ENCODE results near the gene NXPE1.

NXPE1 gene

DNA sequence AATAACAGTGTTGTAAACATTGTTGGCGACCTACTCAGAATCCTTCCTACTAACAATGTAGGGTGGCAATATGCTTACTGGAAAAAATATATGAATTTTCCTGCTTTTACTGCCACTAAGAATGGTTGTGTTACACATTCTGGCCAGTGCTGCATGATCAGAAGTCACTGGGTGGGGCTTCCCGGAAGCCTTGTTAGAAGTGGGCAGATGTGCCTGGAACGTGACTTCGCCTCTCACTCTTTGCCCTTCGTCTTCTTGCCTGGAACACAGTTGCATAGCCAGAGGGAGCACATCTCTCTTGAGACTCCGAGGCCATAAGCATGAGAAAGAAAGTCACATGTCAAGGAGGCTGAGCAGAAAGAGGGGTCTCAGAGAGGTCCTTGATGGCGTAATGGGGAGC lies 48.6 kb downstream of the NXPE1 start:
- Mint-ChIP-seq H3K4me3 (no peak overlapping the region), H3K4me1 (ENCODE audit: low read depth) (no peaks in the 10 kb centered on the region), H3K9me3 (peaks cover 4% of the 10 kb centered on the region), H3K36me3 (ENCODE audit: low read depth) (no peaks in the 10 kb centered on the region), H3K27ac (no peak overlapping the region), H3K27me3 (peaks cover 10% of the 10 kb centered on the region)
- DNase-seq = no peak

DNA sequence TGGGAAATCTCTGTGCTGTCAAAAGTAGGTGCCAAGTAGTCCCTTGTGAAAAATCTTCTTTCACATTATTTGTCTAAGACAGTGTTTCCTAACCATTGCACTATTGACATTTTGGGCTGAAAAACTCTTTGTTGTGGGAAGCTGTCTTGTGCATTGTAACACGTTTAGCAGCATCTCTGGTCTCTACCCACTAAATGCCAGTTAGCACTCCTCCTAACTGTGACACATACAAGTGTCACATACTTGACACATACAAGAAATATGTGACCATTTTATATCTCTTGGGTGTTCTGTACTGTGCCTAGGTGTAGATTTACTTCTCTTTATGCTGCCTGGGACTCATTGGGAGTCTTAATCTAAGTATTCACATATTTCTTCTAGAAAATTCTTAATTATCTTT lies 57.8 kb downstream of the NXPE1 start:
- Mint-ChIP-seq H3K27ac (no peak overlapping the region), H3K27me3 (peaks cover 38% of the 10 kb centered on the region), H3K36me3 (ENCODE audit: low read depth) (no peaks in the 10 kb centered on the region), H3K4me1 (ENCODE audit: low read depth) (no peaks in the 10 kb centered on the region), H3K4me3 (no peak overlapping the region), H3K9me3 (peaks cover 8% of the 10 kb centered on the region)
- no peak for DNase-seq

DNA sequence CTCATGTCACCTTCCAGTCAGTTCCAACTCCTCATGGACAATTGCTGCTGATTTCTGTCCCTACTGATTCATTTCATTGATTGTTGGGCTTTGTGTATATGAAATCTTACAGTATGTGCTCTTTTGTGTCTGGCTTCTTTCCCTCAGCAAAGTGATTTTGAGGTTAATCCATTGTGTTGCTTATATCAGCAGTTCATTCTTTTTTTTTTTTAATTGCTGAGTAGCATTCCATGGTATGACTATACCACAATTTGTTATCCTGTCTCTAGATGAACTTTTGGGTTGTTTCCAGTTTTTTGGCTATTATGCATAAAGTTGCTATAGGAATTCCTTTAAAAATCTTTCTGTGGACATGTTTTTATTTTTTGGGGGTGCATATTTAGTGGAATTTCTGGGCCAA lies 59.9 kb downstream of the NXPE1 start:
- H3K27me3 Mint-ChIP-seq = peaks cover 20% of the 10 kb centered on the region
- no peak overlapping the region for H3K4me3 Mint-ChIP-seq
- H3K36me3 Mint-ChIP-seq (ENCODE audit: low read depth) = no peaks in the 10 kb centered on the region
- DNase-seq = no peak
- H3K27ac Mint-ChIP-seq = no peak overlapping the region
- no peaks in the 10 kb centered on the region for H3K9me3 Mint-ChIP-seq
- H3K4me1 Mint-ChIP-seq (ENCODE audit: low read depth) = no peaks in the 10 kb centered on the region

DNA sequence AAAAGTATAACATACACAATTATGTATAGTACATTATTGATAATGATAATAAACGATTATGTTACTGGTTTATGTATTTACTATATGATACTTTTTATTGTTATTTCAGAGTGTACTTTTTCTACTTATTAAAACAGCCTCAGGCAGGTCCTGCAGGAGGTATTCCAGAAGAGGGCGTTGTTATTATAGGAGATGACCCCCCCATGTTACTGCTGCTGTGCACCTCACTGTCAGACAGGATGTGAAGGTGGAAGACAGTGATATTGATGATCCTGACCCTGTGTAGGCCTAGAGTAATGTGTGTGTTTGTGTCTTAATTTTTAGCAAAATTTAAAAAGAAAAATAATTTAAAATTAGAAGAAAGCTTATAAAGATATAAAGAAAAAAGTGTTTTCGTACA lies 62.8 kb downstream of the NXPE1 start:
- no peaks in the 10 kb centered on the region for H3K4me1 Mint-ChIP-seq (ENCODE audit: low read depth)
- H3K4me3 Mint-ChIP-seq = no peak overlapping the region
- no peak for DNase-seq
- peaks cover 5% of the 10 kb centered on the region for H3K27me3 Mint-ChIP-seq
- no peak overlapping the region for H3K27ac Mint-ChIP-seq
- H3K9me3 Mint-ChIP-seq = peaks cover under 1% of the 10 kb centered on the region
- no peaks in the 10 kb centered on the region for H3K36me3 Mint-ChIP-seq (ENCODE audit: low read depth)

DNA sequence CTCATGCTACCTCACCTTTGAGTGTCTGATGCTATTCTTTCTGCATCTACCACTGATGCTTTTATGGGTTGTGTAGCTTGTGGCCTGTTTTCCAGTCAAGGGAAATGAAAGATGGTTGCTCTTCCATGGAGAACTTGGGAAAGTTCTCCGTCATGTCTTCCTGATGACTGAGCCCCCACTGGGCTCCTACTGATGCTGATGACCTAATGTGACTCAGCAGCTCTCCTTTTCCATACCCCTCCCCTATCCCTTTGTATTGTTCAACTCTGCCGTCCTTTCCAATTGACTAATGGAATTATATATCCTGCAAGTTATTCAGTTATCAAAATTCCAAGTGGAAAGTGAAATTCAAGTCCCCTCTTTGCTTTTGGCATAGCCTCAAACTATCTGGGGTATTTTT lies 75.8 kb downstream of the NXPE1 start:
- DNase-seq = no peak
- no peaks in the 10 kb centered on the region for H3K36me3 Mint-ChIP-seq (ENCODE audit: low read depth)
- H3K9me3 Mint-ChIP-seq = peaks cover 3% of the 10 kb centered on the region
- no peak overlapping the region for H3K4me3 Mint-ChIP-seq
- no peak overlapping the region for H3K27ac Mint-ChIP-seq
- H3K27me3 Mint-ChIP-seq = peaks cover 2% of the 10 kb centered on the region
- no peaks in the 10 kb centered on the region for H3K4me1 Mint-ChIP-seq (ENCODE audit: low read depth)

DNA sequence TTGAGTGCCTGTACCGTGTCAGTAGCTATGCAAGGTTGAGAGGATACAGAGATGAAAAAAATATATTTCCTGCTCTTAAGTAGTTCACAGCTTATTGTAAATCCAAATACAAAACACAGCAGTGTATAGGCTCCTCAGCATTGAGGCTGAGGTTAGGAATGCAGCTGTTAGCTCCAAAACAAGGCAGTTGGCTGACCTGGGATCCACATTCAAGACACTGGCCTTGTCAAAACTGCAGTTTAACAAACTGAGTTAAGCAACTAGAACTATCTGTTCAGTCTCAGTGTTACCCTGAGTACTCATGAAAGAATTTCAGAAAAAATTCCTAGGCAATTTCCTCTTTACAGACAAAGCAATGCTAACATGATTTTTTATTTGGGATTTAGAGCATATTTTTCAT lies 77.6 kb downstream of the NXPE1 start:
- DNase-seq = no peak

DNA sequence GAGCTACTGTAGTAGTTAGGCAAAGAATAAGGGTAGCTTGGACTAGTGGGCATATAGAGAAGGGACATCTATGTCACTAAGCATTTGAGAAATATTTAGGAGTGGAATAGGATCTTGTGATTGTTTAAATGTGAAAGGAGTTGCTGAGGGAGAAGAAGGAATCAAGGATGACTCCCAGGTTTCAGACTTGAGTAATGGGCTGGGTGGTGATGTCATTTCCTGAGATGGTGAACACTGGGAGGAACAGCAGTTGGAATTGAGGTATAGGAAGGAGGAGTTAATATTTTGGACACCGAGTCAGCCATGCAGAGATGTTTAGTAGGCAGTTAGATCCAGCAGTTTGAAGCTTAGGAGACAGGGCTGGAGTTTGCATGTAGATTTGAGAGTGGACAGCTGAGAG lies 80.3 kb downstream of the NXPE1 start:
- no peaks in the 10 kb centered on the region for H3K4me1 Mint-ChIP-seq (ENCODE audit: low read depth)
- H3K9me3 Mint-ChIP-seq = no peaks in the 10 kb centered on the region
- H3K27me3 Mint-ChIP-seq = peaks cover 5% of the 10 kb centered on the region
- H3K36me3 Mint-ChIP-seq (ENCODE audit: low read depth) = no peaks in the 10 kb centered on the region
- no peak overlapping the region for H3K27ac Mint-ChIP-seq
- no peak overlapping the region for H3K4me3 Mint-ChIP-seq
- no peak for DNase-seq

More for the DNA sequence above, 77.6 kb downstream of the NXPE1 start:
- H3K27me3 Mint-ChIP-seq = no peaks in the 10 kb centered on the region
- H3K36me3 Mint-ChIP-seq (ENCODE audit: low read depth) = no peaks in the 10 kb centered on the region
- no peak overlapping the region for H3K27ac Mint-ChIP-seq
- H3K9me3 Mint-ChIP-seq = no peaks in the 10 kb centered on the region
- H3K4me1 Mint-ChIP-seq (ENCODE audit: low read depth) = no peaks in the 10 kb centered on the region
- no peak overlapping the region for H3K4me3 Mint-ChIP-seq

DNA sequence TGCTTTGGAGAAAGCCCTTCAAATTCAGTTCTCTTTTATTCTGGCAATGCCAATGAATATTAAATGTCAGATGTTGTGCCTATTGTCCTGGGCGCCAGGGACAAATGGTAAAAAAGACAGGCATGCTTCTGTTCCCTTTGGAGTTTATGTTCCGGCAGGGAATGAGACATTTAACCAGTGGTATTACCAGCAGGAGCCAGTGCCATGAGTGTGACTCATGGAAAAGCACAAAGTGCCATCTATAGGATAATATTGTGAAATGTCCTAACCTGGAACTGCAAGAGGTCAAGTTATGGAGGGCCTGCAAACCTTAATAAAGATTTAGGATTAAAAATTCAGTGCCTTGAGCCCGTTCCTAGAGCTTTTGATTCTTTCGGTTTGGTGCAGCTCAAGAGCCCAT lies 80.9 kb downstream of the NXPE1 start:
- Mint-ChIP-seq H3K9me3 (no peaks in the 10 kb centered on the region), H3K36me3 (ENCODE audit: low read depth) (no peaks in the 10 kb centered on the region), H3K4me1 (ENCODE audit: low read depth) (no peaks in the 10 kb centered on the region), H3K4me3 (no peak overlapping the region), H3K27ac (no peak overlapping the region), H3K27me3 (peaks cover 5% of the 10 kb centered on the region)
- DNase-seq = no peak

DNA sequence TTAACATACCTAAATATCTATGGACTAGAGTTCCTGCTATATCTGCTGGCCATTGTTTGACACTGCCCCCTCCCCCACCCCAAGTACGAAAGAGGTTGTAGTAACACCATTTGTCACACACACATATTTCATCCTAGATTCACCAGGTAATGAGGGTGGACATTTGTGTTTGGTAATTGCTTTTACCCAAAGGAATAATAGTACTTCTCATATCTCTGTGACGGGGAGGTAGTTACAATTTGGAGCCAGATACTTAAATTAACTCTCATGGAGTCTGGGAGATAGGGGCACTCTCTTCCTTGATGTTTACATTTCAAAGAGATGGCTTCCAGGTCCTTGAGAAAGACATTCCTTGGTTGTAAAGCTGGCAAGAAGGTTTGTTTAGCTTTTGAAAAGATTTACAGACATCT lies 81.7 kb downstream of the NXPE1 start:
- H3K9me3 Mint-ChIP-seq = no peaks in the 10 kb centered on the region
- no peaks in the 10 kb centered on the region for H3K36me3 Mint-ChIP-seq (ENCODE audit: low read depth)
- DNase-seq = no peak
- H3K27me3 Mint-ChIP-seq = peaks cover 5% of the 10 kb centered on the region
- no peak overlapping the region for H3K27ac Mint-ChIP-seq
- H3K4me1 Mint-ChIP-seq (ENCODE audit: low read depth) = no peaks in the 10 kb centered on the region
- no peak overlapping the region for H3K4me3 Mint-ChIP-seq

DNA sequence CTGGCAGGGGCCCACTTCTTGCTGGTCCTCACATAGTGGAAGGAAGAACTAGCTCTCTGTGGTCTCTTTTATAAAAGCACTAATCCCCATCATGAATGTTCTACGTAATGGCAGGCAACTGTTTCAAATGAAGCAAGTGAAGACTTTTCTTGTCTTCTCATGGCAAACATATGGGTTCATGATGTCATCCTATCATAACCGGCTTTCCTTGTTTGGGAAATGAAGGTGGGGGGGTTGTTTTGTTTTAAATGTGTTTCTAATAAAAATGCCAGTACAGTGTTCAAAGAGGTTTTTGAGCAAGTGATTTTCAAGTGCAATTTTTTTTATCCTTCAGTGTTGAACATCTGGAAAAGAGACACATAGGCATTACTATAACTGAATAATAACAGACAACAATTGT lies 87.0 kb downstream of the NXPE1 start:
- no peak for DNase-seq
- no peaks in the 10 kb centered on the region for H3K9me3 Mint-ChIP-seq

More for the DNA sequence above, 87.0 kb downstream of the NXPE1 start:
- H3K4me3 Mint-ChIP-seq = no peak overlapping the region
- H3K27me3 Mint-ChIP-seq = peaks cover 14% of the 10 kb centered on the region
- H3K27ac Mint-ChIP-seq = no peak overlapping the region
- no peaks in the 10 kb centered on the region for H3K36me3 Mint-ChIP-seq (ENCODE audit: low read depth)
- no peaks in the 10 kb centered on the region for H3K4me1 Mint-ChIP-seq (ENCODE audit: low read depth)

All from activated T-cell treated with anti-CD3 and anti-CD28 coated beads, Interleukin-2, amount 50 U/mL, for 24 hours (primary cell).